SK-N-SH treated with all-trans-retinoic acid at 6 μM for 48 hours (cell line): ENCODE measurements around the gene ZNF749.

Experiments
- ISL1 ChIP-seq: fragments of 250-450 bp; sonication (Bioruptor Pico); IDR thresholded peaks from 2 replicates; pipeline ENCODE4 v2.1.2; 2022; ENCODE audit warnings: mild to moderate bottlenecking, moderate library complexity
- TOX ChIP-seq: fragments of 250-450 bp; sonication (Bioruptor Pico); IDR thresholded peaks from 2 replicates; pipeline ENCODE4 v1.8.0; 2021; ENCODE audit warnings: mild to moderate bottlenecking, moderate library complexity, borderline replicate concordance

DNA sequence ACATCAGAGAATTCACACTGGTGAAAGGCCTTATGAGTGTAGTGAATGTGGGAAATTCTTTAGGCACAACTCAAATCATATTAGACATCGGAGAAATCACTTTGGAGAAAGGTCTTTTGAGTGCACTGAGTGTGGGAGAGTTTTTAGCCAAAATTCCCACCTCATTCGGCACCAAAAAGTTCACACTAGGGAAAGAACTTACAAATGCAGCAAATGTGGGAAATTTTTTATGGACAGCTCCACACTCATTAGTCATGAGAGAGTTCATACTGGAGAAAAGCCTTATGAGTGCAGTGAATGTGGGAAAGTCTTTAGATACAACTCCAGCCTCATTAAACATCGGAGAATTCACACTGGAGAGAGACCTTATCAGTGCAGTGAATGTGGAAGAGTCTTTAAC is 14.1 kb upstream of the ZNF749 start:
- no peak for TF ChIP-seq ISL1 (CRISPR knock-in tag)
- TF ChIP-seq TOX (CRISPR knock-in tag) = no peak
